Inflammatory macrophage treated with lipopolysaccharide for 4 hours (primary cell): ENCODE measurements around the gene RIPPLY1.

Experiments
- DNase-seq: peaks from one replicate; pipeline ENCODE4 v3.0.0-alpha.2; 2020

Gene RIPPLY1

GRCh38 chrX:106903291-106903824 is at the start of gene RIPPLY1:
RIPPLY1 (minus strand) TSS chrX:106903341; CDS start chrX:106903287, 54 bp downstream.
- no peak for DNase-seq

GRCh38 chrX:106952538-106952937 is 49.4 kb upstream of the RIPPLY1 start:
- no peak for DNase-seq

GRCh38 chrX:106952089-106952488 is 48.9 kb upstream of the RIPPLY1 start:
- no peak for DNase-seq

GRCh38 chrX:106951230-106951629 is 48.1 kb upstream of the RIPPLY1 start:
- no peak for DNase-seq

- no peak for DNase-seq
Observed at GRCh38 chrX:106950381-106950780, 47.2 kb upstream of the RIPPLY1 start.

- peak; percentile 5 for DNase-seq
Observed at GRCh38 chrX:106949366-106949765, 46.2 kb upstream of the RIPPLY1 start.

- no peak for DNase-seq
Observed at GRCh38 chrX:106948641-106949040, 45.5 kb upstream of the RIPPLY1 start.

- no peak for DNase-seq
Observed at GRCh38 chrX:106946464-106946863, 43.3 kb upstream of the RIPPLY1 start.

- no peak for DNase-seq
Observed at GRCh38 chrX:106940068-106940467, 36.9 kb upstream of the RIPPLY1 start.

- DNase-seq: no peak
Observed at GRCh38 chrX:106939566-106939965, 36.4 kb upstream of the RIPPLY1 start.

GRCh38 chrX:106936246-106936645 is 33.1 kb upstream of the RIPPLY1 start:
- no peak for DNase-seq

GRCh38 chrX:106935175-106935574 is 32.0 kb upstream of the RIPPLY1 start:
- no peak for DNase-seq

GRCh38 chrX:106933538-106933961 is 30.4 kb upstream of the RIPPLY1 start:
- DNase-seq: no peak

- no peak for DNase-seq
Observed at GRCh38 chrX:106932960-106933537, 29.9 kb upstream of the RIPPLY1 start.

- DNase-seq: no peak
Observed at GRCh38 chrX:106932492-106932923, 29.4 kb upstream of the RIPPLY1 start.

- DNase-seq: no peak
Observed at GRCh38 chrX:106931831-106932491, 28.8 kb upstream of the RIPPLY1 start.

GRCh38 chrX:106928227-106928626 is 25.1 kb upstream of the RIPPLY1 start:
- DNase-seq: no peak

GRCh38 chrX:106927700-106928099 is 24.6 kb upstream of the RIPPLY1 start:
- DNase-seq: no peak

GRCh38 chrX:106927023-106927422 is 23.9 kb upstream of the RIPPLY1 start:
- no peak for DNase-seq

- no peak for DNase-seq
Observed at GRCh38 chrX:106921637-106922036, 18.5 kb upstream of the RIPPLY1 start.

- DNase-seq: no peak
Observed at GRCh38 chrX:106919932-106920452, 16.9 kb upstream of the RIPPLY1 start, which contains the start of gene CLDN2. CLDN2 (plus strand) TSS chrX:106920402; CDS start chrX:106928229, 7,827 bp downstream.

GRCh38 chrX:106917830-106918500 is 14.8 kb upstream of the RIPPLY1 start:
- DNase-seq: no peak

- DNase-seq: no peak
Observed at GRCh38 chrX:106912864-106913263, 9.7 kb upstream of the RIPPLY1 start.

GRCh38 chrX:106906361-106906760 is 3.2 kb upstream of the RIPPLY1 start:
- DNase-seq: no peak
